Measurements from ENCODE around the gene LAMA4.

DNA sequence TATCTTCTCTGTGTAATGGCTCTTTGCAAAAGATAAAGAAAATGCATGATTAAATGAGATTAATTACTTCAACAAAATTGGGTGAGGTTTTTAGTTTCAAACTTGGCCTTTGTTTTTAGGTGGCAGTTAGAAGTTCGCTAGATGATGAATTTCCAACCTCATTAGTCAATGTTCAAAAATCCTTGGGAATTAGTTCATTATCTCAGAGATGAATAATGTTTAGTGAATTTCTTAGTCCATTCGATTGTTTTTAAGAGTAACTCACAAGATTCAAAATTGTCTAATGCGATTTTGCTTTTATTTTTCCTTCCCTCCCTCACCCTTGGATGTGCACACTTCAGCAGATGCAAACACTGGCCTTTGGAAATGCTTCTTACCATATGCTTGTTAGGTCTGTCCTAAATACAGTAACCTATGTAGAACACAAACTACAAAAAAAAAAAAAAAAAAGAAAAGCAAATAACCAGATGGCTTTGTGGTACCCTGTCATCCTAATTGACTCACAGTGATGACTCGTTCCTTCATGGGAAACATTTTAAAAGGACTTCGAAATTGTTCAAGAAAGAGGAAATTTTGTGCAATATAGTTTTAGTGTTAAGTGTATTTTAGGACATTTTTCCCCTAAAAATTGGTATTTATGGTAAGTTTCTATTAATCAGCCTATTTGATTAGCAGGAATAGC is 100.3 kb downstream of the LAMA4 start:
- no peak for TF ChIP-seq SPI1 (IDR thresholded peaks at IDR 0.05; ENCODE audit: low read depth, low read length)
- no peak for TF ChIP-seq POLR2A (IDR thresholded peaks at IDR 0.05; ENCODE audit: low read depth, low read length)
- no peak for TF ChIP-seq TAF1 (IDR thresholded peaks at IDR 0.05; ENCODE audit: low read depth, low read length)
- TF ChIP-seq POLR2AphosphoS5 (IDR thresholded peaks at IDR 0.05; ENCODE audit: low read depth, low read length): no peak
- no peak for TF ChIP-seq POU2F2 (IDR thresholded peaks at IDR 0.05; ENCODE audit: low read depth, low read length)
